Renal cortex interstitium (tissue), 11 donors: ENCODE measurements around the gene ARHGAP22. TPM values are rescaled to one million over a fixed set of nuclear protein-coding genes. Genes with fewer than 3 reads are reported as not detected.

Source experiments
- DNase-seq, 11 donors: peaks; one replicate each; pipeline ENCODE4 v3.0.0-alpha.2; 2013; ENCODE audit warnings: low read depth in 9 of 11, low spot score in 4 of 11; ENCODE audit errors: extremely low read depth in 1 of 11
- polyA plus RNA-seq, 3 donors: library from polyadenylated mRNA; unstranded; fragments of 120-200 nt; gene quantifications; one replicate each; pipeline ENCODE4 v1.2.1, GENCODE V29; 2013; ENCODE audit not compliant: insufficient read length in 3 of 3

Gene ARHGAP22
- polyA plus RNA-seq, 3 donors: 1.2 to 1.8 (median 1.3) TPM

DNA sequence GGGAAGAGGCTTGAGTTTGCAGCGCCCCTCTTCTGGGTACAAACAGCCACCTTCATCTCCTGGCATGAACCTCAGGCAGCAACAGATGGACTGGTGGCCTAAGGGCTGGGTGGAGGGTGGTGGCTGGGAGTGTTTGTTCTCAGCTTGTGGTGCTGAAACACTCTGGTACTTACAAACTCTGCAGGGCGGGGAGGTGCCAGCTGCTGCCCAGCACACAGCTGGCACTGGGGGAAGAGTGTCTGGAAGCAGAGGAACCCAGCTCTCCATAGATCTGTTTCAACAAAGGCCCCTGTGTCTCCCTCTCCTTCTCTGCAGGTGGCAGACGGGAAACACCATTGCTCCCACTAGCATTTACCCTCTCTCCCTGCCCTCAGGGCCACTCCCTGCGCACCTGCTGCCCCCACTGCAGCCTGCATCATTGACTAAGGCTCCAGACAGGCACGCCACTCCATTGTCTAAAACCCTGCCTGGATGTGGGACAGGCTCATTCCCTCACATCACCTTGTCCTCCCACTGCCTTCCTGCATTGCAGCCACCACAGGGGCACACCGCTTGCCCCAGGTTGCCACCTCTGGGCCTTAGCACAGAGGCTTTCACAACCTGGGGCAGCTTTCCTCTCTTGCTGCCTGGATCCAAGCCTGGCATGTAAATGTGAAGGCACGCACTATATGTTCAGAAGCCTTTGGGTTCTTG lies 6.5 kb downstream of the ARHGAP22 start:
- DNase-seq: no peak

DNA sequence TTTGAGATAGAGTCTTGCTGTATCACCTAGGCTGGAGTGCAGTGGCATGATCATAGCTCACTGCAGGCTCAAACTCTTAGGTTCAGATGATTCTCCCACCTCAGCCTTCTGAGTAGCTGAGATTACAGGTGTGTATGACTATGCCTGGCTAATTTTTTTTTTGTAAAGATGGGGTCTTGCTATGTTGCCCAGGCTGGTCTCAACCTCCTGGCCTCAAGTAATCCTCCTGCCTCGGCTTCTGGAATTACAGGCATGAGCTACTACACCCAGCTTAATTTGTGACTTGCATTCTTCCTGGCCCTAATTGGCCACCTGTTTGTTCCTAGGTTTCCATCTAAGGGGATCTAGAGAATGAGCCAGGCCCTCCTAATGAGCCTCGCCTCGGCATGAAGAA lies 9.3 kb downstream of the ARHGAP22 start:
- no peak for DNase-seq

DNA sequence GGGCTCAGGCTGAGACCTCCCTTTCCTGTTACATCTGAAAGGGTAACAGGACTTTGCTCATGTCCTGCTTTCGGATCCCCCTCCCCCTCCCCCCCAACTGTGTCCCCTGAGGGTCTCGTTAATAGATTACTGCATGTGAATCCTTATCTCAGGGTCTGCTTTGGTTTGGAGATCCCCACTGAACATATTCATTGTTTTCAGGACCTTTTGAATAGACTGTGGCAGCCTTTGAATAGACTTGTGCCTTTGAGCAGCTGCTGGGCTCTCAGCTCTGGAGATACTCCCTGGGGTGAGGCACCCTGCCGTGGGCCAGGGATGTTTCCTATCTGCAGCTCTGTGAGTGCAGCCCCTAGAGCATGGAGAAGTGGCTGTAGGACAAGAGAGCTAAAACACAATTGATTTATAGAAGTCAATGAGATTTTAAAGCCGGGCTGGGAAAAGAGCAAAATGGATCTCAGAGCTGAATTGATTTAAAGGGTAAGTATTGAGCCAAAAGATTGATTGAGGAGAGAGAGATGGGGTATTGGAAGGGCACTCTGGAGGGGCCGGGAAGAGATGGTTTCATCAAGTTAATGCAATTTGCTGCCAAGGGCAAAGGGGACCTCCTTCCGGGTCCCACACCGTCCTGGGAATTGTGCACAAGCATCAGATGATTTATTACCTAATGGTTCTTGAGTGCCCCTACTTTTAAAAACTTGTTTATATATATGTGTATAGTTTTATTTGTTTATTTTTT lies 9.9 kb downstream of the ARHGAP22 start:
- no peak for DNase-seq

DNA sequence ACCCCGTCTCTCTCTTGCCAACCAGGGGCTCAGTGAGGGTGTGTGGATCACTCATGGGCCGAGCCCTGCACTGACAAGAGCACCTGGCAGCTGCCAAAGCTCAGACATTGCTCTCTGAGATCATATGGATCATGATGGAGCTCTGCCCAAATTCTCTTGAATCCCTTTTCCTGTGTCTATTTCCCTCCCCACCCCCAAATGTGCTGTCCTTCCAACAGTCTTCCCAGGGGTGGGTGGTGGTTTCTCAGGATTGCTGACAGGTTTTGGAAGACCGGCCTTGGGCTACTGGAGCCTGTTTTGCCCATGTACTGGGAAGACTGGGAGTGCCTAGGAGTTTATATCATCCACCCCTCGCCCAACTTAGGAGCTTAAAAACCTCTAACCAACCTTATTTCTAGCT lies 10.5 kb downstream of the ARHGAP22 start:
- DNase-seq: no peak

DNA sequence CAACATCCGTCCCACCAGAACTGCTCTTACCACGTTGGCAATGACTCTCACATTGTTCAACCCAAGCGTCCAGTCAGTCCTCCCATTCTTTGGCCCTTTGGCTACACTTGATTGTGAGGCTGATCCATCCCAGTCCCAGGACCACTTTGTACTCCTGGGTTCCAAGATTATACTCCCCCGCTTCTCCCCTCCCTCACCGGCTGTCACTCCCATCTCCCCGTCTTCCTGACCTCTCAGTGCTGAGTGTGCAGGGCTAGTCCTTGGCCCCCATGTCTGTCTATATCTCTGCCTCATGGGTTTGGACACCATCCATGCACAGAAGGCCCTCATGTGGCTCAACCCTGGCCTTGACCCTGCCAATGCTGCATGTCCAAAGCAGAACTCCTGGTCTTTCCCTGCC lies 12.5 kb downstream of the ARHGAP22 start:
- DNase-seq: no peak

DNA sequence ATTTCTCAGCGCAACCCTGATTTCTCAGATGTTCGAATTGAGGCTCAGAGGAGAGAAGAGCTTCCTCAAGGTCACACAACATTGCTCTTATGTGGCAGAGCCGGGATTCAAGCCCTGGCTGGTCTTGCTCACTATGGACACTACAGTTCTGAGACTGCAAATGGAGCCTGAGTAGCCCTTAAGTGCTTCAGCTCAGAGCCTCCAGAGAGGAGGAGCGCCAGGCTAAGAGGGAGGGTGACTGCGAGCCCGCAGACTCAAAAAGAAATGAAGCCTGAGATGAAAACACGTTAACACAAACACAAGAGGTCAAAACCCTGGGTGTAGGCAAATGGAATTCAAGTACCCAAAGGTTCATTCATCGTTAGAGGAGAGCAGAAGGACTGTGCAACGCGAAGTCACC lies 13.9 kb downstream of the ARHGAP22 start:
- no peak for DNase-seq

DNA sequence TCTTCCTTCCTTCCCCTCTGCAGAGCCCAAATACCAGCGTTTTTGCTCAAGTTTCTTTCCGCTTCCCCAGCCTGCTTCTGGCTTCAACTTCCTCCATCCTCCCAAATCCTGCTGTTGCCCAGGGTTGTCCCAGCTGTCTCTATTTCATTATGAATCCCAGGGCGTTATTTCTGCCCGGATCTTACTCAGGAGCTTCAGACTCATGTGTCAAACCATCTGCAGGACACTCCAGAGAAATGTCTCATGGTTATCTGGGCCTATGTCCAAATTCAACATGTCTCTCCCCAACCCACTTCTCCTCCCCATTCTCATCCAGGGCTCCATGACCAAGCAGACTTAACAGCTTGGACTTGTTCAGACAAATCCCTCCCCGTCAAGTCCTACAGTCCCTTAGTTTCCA lies 15.6 kb downstream of the ARHGAP22 start:
- peak in 10 of 11 donors; percentile 19 to 63 (median 39) for DNase-seq

DNA sequence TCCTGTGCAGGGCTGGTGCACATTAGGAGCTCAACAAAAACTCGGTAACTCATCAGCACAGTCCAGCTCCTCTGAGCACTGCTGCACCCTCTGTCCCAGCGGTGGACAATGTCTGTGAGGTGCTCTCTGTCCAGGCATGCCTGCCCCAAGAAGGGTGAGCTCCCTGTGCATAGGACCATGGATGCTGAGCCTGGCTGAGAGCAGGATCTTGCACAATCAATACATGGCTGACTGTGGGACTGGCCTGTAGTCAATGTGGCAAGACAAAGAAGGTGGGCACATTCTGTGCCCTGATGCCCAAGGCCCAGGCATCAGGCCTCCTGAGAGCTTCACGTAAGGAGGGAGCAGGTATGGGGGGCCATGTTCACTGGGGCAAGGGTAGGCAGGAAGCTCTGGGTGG lies 17.1 kb downstream of the ARHGAP22 start:
- no peak for DNase-seq

DNA sequence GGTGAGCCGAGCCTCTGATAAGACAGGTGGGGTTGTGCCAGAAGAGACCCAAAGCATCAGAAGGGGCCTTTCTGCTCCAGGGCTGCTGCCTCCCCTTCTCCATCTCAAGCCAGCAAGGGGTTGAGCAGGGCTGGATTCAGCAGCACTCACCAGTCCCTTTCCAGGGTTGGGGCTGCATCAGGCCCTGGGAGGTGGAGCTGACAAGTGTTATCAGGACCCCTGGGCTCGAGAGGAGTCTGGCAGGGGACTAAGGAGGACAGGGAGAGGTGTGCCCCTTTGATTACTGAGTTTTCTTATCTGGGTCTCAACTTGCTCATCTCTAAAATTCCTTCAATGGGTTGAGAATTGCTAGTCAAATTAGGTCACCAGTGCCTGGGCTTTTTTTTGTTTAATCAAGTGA lies 17.8 kb downstream of the ARHGAP22 start:
- no peak for DNase-seq

DNA sequence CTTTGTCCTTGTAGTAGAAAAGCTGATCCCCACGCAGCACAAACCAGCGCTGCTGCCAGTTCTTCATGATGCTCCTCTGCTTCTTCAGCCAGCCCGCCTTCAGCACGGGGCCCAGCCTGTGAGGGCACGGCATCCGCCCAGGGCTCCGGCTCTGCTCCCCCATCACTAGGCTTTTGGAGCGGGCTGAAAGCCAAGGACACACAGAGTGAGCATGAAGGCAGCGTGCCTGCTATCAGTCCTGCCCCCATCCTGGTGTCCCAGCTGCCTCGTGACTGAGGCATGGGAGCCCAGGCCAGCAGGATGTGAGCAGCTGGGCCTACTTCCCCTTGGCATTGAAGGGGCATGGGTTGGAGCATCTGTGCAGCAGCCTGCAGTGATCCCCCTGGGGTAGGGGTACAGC lies 21.9 kb downstream of the ARHGAP22 start:
- DNase-seq: no peak

DNA sequence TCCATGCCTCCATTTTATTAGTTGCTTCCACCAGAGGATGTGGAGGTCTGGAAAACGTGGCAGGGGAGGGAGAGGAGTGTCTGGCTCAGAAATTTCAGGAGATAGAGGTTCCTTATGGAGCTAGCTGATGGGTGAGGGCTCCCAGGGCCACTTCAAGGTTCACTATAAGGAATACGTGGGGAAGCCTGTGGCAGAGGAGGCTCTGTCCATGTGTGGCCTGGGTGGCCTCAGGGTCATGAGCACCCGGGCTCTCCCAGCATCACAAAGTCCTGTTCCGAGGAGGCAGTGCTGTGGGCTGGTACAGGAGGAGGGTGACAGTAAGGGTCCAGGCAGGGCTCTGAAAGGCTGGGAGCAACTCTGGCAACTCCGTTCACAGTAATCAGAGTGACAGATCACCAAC lies 24.6 kb downstream of the ARHGAP22 start:
- DNase-seq: no peak

DNA sequence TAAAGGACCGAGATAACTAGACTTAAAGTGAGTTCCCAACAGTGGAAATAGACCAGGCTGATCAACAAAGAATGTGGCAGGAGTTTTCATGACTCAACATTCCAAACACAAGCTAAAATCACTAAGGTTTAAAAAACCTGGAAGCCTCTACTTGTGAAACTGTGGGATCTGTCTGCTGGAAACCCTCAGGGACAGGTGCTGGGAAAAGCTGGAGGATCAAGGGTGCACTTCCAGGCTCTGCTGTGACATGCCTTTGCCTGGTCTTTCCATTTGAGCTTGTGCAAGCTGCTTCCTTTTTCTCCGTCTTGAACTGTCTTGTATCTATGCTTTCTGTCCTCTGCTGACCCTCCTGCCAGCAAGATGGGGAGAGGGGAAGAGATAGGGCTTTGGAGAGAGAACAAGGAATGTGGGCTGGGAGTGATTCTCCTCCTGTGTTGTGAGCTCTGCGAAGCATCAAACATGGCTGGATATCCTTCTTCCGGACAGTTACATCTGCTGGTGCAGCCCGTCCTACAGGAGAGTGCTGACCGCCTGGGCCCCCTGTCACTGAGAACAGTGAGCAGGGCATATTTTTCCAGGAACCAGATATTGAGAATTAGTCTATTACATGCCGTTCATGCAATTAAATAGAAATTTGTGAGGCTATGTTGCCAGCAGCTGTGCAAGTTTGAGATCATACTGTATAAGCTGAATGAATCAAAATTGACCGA lies 25.5 kb downstream of the ARHGAP22 start:
- DNase-seq: no peak

DNA sequence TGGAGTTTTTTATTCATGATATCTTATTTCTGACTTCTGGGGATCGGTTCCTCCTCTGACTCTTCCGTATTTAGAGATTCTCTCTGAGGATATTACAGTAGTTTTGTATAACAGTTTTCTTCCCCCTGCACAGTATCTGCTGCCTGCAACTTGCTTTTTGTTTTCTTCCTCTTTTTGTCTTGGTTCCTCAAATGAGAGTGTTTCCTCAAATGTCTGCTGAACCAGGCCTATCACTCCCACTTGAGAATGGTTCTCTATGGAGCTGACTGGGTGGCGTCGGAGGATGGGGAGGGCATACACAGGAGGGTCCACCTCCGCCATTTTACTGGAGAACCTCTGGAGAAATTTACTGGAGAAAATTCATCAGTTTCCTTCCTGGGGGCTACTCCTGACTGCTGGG lies 27.7 kb downstream of the ARHGAP22 start:
- DNase-seq: no peak

DNA sequence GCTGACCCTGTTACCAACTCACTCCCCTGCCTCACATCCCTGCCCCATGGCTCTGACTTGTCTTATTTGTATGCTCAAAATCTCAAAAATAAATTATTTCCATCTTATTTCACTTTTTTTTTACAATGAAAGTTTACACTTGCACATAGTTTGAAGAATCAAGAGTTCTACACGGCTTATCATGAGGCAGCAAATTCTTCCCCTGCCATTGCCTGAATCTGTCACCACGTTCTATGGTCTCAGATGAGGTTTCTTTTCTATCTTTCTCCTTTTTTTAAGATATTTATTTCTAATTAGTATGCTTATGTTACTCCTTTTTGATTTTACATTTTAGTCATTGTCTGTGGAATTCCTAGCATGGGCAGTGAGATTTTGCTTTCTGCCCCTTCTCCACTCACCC lies 28.4 kb downstream of the ARHGAP22 start:
- no peak for DNase-seq

DNA sequence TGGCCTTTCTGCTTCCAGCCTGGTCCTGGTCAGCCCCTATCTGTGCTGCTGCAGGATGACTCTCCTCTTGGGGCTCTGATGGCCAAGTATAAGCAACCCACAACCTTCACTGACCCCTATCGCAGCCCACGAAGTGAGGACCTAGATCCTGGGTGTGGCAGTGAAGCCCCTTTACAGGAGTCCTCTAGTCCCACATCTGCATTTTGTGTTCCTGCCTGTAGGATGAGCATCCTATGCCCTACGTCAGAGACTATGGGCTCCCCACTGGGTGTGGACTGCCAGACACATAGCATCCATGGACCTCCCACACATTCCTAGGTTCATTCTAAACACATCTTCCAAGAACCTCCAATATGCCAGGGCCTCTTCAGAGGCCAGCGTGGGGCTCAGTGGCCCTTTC lies 29.0 kb downstream of the ARHGAP22 start:
- DNase-seq: no peak

DNA sequence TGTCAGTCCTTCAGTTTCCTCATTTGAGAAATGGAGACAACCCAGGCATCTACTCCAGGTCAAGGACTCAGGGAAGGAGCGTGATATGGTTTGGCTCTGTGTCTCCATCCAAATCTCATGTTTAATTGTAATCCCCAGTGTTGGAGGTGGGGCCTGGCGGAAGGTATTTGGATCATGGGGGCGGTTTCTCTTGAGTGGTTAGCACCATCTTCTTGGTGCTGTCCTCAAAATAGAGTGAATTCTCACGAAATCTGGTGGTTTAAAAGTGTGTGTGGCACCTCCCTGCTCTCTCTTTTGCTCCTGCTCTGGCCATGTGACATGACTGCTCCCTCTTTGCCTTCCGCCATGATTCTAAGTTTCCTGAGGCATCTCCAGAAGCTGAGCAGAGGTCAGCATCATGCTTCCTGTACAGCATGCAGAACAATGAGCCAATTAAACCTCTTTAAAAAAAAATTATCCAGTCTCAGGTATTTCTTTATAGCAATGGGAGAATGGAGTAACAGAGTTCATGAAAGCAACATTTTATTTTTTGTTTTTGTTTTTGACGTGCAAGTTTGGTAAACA lies 30.0 kb downstream of the ARHGAP22 start:
- no peak for DNase-seq

DNA sequence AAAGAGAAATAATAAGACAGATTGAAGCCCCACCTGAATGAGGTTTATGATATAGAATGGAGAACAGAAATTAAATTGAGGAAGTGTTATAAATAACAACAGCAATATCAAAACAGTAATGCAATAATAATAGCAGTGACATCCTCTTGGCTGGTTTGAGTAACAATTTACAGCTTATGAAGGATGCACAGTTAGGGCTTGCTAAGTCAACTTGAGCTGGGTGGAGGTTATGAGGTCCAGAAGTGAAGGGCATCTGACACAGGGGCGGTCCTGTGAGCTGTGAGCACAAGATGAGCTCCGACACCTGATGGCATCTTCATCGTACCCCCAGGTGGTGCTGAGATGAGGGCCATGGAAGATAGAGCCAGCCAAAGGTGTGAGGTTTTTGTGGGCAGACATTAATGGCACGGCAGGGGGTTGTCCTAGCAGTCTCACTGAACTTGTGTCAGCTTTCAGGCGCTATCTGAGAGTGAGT lies 30.5 kb downstream of the ARHGAP22 start:
- DNase-seq: no peak

DNA sequence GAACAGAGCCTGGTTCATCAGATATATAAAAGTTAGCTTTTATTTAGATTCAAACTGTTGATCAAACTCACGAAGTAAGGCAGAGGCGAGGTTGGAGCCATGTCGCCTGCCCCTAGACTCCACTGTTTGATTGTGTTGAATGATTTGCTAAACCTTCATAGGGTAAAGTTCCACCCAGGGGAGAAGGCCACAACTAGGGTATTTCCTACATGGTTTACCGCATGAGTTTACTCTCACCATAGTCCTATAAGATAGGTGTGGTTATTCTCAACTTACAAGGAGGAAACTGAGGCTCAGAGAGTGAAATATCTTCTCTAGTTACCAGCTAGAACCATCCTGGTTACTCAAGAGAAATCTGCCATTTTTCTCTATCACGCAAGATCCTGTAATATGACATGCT lies 31.8 kb downstream of the ARHGAP22 start:
- DNase-seq: no peak

DNA sequence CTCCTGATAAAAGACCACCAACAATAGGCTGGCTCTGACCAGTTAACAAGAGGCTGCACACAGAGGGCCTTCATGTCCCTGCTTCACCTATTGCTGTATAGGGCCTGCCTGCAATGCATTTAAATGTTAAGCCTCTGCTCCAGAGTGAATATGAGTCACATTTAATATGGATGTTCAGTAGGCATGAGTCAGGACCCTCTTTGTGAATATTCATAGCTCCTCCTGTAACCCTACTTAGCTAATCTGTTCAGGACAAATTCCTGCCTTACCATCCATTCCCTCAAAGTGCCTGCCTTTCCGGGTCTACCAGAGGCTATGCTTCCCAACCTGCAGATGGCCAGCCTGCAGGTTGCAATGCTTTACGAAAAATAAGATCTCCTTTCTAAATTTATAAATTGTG lies 32.5 kb downstream of the ARHGAP22 start:
- DNase-seq: no peak

DNA sequence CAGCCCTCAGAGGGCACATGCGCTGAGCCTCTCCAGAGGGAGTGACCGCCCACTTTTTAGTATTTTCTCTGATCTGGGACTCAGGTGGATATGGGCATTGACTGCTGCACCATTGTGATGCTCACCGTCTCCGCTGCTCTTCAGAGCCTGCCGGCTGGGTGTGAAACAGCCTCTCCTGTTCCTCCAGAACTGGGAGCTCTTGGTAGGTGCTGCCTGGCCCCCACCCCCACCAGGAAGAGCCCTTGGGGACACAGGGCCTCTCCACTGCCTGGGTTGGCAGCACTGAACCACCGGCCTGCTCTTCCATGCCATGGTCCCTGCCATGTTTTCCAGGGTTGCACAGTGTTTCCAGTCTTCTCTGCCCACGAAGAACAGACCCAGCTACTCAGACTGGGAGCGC lies 36.3 kb downstream of the ARHGAP22 start:
- no peak for DNase-seq
